GM23248 (cell line): Measurements from ENCODE around the gene RFXANK. TPM values are rescaled to one million over a fixed set of nuclear protein-coding genes. Genes with fewer than 3 reads are reported as not detected.

Experiments
- DNase-seq: peaks from one replicate; pipeline ENCODE4 v3.0.0-alpha.2; 2015
- H2AFZ ChIP-seq: fragments of 200-600 bp; sonication (generic); 2 replicates; pipeline ENCODE4 v1.6.1; 2016; ENCODE audit warnings: antibody characterized with exemption
- H3F3A ChIP-seq: fragments of 200-600 bp; sonication (generic); 2 replicates; pipeline ENCODE4 v1.6.1; 2016; ENCODE audit warnings: mild to moderate bottlenecking, antibody characterized with exemption, mixed run types; ENCODE audit not compliant: insufficient read depth
- H3K27ac ChIP-seq: fragments of 200-600 bp; sonication (generic); 2 replicates; pipeline ENCODE4 v1.5.1; 2016; ENCODE audit warnings: mild to moderate bottlenecking
- H3K27me3 ChIP-seq: fragments of 200-600 bp; sonication (generic); replicated peaks from 2 replicates; pipeline ENCODE4 v1.6.1; 2016; ENCODE audit warnings: mild to moderate bottlenecking; ENCODE audit not compliant: insufficient read depth
- H3K36me3 ChIP-seq: fragments of 200-600 bp; sonication (generic); 2 replicates; pipeline ENCODE4 v1.6.1; 2016; ENCODE audit warnings: low read depth, mild to moderate bottlenecking
- H3K4me1 ChIP-seq: fragments of 200-600 bp; sonication (generic); 2 replicates; pipeline ENCODE4 v1.6.1; 2016; ENCODE audit warnings: mild to moderate bottlenecking; ENCODE audit not compliant: insufficient read depth
- H3K4me2 ChIP-seq: fragments of 200-600 bp; sonication (generic); one replicate; pipeline ENCODE4 v1.6.1; 2016; ENCODE audit warnings: mild to moderate bottlenecking; ENCODE audit not compliant: unreplicated experiment
- H3K4me3 ChIP-seq: fragments of 200-600 bp; sonication (generic); 2 replicates; pipeline ENCODE4 v1.5.1; 2016; ENCODE audit warnings: mild to moderate bottlenecking
- H3K79me2 ChIP-seq: fragments of 200-600 bp; sonication (generic); 2 replicates; pipeline ENCODE4 v1.6.1; 2016; ENCODE audit warnings: mild to moderate bottlenecking; ENCODE audit not compliant: insufficient read depth
- H3K9ac ChIP-seq: fragments of 200-600 bp; sonication (generic); 2 replicates; pipeline ENCODE4 v1.6.1; 2016; ENCODE audit warnings: mild to moderate bottlenecking
- H3K9me2 ChIP-seq: fragments of 200-600 bp; sonication (generic); 2 replicates; pipeline ENCODE4 v1.6.1; 2016; ENCODE audit warnings: mixed run types, mild to moderate bottlenecking, moderate library complexity; ENCODE audit not compliant: insufficient read depth
- H3K9me3 ChIP-seq: fragments of 200-600 bp; sonication (generic); one replicate; pipeline ENCODE4 v1.6.1; 2017; ENCODE audit warnings: low read depth
- H4K20me1 ChIP-seq: fragments of 200-600 bp; sonication (generic); 2 replicates; pipeline ENCODE4 v1.6.0; 2016; ENCODE audit not compliant: insufficient read depth
- EZH2 ChIP-seq: fragments of 200-600 bp; sonication (generic); IDR thresholded peaks from 2 replicates; pipeline ENCODE4 v1.6.1; 2018; ENCODE audit warnings: antibody characterized with exemption, mild to moderate bottlenecking; ENCODE audit not compliant: insufficient read depth, poor library complexity, severe bottlenecking
- EZH2phosphoT487 ChIP-seq: fragments of 200-600 bp; sonication (generic); IDR thresholded peaks from 2 replicates; pipeline ENCODE4 v1.6.1; 2018; ENCODE audit warnings: antibody characterized with exemption, moderate library complexity, mild to moderate bottlenecking, low read depth; ENCODE audit not compliant: insufficient read depth
- WGBS, 2 experiments: methylation state at CpG; one replicate each; pipeline ENCODE4 v1.1.6; 2015 to 2017; ENCODE audit warnings: low lambda C conversion rate in 2 of 2, low coverage in 1 of 2; ENCODE audit errors: missing lambda C conversion rate in 2 of 2; 5-methylcytosine and 5-hydroxymethylcytosine counted together
- in situ Hi-C: fragments of 300-500 bp; cut with MboI; formaldehyde crosslinking; loops from 2 replicates; pipeline ENCODE4 v1.15.0; 2020
- polyA plus RNA-seq: library from polyadenylated mRNA; unstranded; fragments of >200 nt; fragmentation: Nextera tagmentation; extraction: Ambion mirVana; gene quantifications from 2 replicates; pipeline ENCODE4 v1.2.1, GENCODE V29; 2016
- total RNA-seq: library from RNA; depleted of rRNA; stranded (reverse); fragments of >200 nt; shearing (Covaris generic); gene quantifications from 2 replicates; pipeline ENCODE4 v1.2.3, GENCODE V29; 2014

The RFXANK gene
- total and polyA plus RNA-seq, 2 experiments from 2014 or later, result 42.6 to 44.5 TPM

DNA sequence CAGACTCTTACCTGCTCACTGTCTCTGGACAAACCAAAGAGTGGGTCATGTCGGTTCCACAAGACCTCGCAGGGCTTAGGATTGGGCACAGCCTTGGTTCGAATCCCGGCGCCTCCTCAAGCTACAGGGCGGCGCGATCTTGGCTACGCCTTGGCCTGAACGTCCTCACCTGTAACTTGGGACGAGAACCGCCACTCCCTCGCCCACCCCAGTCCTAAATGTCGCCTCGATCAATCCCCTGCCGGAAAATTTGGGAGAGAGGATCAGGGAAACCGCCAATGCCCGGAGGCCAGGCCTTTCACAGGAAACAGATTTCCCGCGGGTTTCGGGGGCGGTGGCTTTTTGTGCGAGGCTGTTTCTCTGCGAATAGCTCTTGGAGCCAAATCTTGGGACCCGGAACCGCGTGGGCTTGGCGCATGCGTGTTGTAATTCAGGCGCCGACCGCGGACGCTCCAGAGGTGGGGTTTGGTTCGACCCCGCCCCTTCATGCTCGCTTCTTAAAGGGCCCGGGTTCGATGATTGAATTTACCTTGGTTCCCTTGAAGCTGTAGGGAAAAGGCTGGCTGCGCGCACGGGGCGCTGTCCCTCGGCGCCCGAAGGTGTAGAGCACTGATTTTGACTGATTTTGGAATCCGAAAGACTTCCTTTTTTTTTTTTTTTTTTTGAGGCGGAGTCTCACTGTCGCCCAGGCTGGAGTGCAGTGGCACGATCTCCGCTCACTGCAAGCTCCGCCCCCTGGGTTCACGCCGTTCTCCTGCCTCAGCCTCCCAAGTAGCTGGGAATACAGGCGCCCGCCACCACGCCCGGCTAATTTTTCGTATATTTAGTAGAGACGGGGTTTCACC lies 11.2 kb downstream of the RFXANK start, which contains the start of gene NR2C2AP:
TSS of gene NR2C2AP (minus strand) at position 403 of the 845 bp plus-strand sequence. CDS start at position 49, 354 bp downstream.
- Histone ChIP-seq H3K4me3 (peak within 1 kb of the TSS; percentile 98), H3K9me3 (no peaks in the 10 kb centered on the region), H3F3A (0 out of 2 replicates have a peak, but pooled peaks cover 4% of the 10 kb centered on the region), H2AFZ (peak within 1 kb of the TSS; percentile 92), H3K27me3 (no peaks in the 10 kb centered on the region), H3K27ac (peak within 1 kb of the TSS; percentile 57), H3K9ac (peak within 1 kb of the TSS; percentile 87), H3K36me3 (no peaks in the 10 kb centered on the region), H3K4me1 (0 out of 2 replicates have a peak, but pooled peaks cover 6% of the 10 kb centered on the region), H4K20me1 (no peaks in the 10 kb centered on the region), H3K9me2 (no peaks in the 10 kb centered on the region), H3K4me2 (peak within 1 kb of the TSS; percentile 96), H3K79me2 (peaks cover 16% of the 10 kb centered on the region; the same call in 1 of the 2 replicates)
- in situ Hi-C loops, result no loop called here
- WGBS, 2 experiments, result 6% methylated on average over 55 to 59 of the region's 60 CpGs
- DNase-seq, result peak; percentile 94
- no peak for TF ChIP-seq EZH2
- no peak for TF ChIP-seq EZH2phosphoT487

GRCh38 chr19:19204181-19204580 lies 12.1 kb downstream of the RFXANK start:
- TF ChIP-seq EZH2 (no peak), EZH2phosphoT487 (no peak)
- no peak for DNase-seq
- Histone ChIP-seq H3F3A (0 out of 2 replicates have a peak, but pooled peaks cover 4% of the 10 kb centered on the region), H3K36me3 (no peaks in the 10 kb centered on the region), H2AFZ (no peak overlapping the region), H3K79me2 (peaks cover 16% of the 10 kb centered on the region; the same call in 1 of the 2 replicates), H4K20me1 (no peaks in the 10 kb centered on the region), H3K9ac (no peak overlapping the region), H3K4me2 (no peak overlapping the region), H3K27me3 (no peaks in the 10 kb centered on the region), H3K4me1 (0 out of 2 replicates have a peak, but pooled peaks cover 6% of the 10 kb centered on the region), H3K9me3 (no peaks in the 10 kb centered on the region), H3K9me2 (no peaks in the 10 kb centered on the region), H3K27ac (no peak overlapping the region), H3K4me3 (no peak overlapping the region)
- in situ Hi-C loops, result no loop called here
- 76 to 78% methylated on average over 13 of the region's 13 CpGs for WGBS, 2 experiments

DNA sequence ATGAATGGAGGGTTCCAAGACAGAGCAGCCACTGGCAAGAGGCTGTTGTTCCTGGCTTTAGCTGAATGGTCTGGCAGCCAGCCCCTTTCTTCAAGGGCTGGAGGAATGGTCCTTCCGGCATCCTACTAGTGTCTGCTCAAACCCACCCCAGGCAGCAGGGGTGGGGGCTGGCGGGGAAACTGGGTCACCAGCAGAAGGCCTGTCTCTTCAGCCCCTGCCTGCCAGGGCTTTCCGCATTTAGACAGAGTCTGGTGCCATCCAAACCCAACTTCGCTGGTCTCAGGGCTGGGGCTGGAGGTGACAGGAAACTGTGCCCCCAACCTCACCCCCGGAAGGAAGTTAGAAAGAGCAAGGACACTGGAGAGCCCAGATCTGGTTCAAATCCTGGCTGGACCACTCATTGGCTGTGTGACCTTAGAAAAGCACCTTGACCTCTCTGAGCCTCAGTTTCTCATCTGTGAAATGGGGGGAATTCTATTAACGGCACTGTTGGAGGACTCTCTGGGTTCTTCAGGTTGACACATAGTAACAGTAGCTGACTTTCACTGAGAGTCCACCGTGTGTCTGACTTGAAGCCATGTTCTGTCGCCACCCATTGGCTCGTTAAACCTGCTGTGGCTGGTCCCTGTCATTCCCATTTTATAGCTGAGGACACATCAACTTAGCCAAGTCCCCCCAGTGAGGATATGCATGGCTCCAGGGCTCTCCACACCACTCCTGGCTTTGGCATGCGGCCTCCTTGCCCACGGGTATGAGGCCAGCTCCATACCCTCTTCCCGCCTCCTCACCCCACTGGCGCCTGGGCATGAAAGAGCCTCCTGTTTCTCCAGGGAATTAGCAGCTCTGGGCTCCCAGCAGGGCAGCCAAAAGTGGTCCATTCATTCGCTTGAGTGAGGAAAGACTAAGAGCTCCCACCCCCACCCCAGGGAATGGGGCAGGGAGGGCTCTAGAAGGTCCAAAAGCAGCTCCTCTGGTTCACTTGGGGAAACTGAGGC lies 13.7 kb downstream of the RFXANK start:
- Histone ChIP-seq H3K9me2 (no peaks in the 10 kb centered on the region), H3K9ac (no peak overlapping the region), H3K27me3 (no peaks in the 10 kb centered on the region), H3K9me3 (no peaks in the 10 kb centered on the region), H3K4me3 (no peak overlapping the region), H2AFZ (no peak overlapping the region), H3K27ac (no peak overlapping the region), H3K36me3 (no peaks in the 10 kb centered on the region), H4K20me1 (no peaks in the 10 kb centered on the region), H3F3A (0 out of 2 replicates have a peak, but pooled peaks cover 4% of the 10 kb centered on the region), H3K79me2 (peaks cover 16% of the 10 kb centered on the region; the same call in 1 of the 2 replicates), H3K4me2 (no peak overlapping the region), H3K4me1 (0 out of 2 replicates have a peak, but pooled peaks cover 6% of the 10 kb centered on the region)
- no peak for TF ChIP-seq EZH2
- TF ChIP-seq EZH2phosphoT487, result no peak
- WGBS, 2 experiments, result 36 to 42% methylated on average over 14 of the region's 14 CpGs
- no peak for DNase-seq
- in situ Hi-C loops, result no loop called here

DNA sequence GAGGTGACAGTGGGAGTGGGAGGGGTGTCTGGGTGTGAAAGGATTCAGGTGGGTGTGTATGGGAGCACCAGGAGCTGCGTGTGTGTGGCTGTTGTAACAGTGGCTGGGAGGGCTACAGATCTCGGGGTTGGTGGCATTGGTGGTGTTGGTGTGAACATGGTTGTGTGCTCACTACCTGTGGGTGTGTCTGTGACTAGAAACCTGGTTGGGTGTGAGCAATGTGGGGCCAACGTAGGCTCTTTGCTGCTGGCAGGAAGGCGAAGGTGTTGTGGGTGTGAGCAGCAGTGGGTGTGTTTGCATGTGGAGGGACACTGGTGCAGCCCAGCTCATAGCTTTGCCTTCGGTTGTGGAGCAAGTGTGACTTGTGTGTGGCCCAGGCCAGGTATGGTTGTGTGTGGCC lies 14.9 kb downstream of the RFXANK start:
- WGBS, 2 experiments, result 45 to 47% methylated on average over 5 of the region's 5 CpGs
- in situ Hi-C loops, result no loop called here
- Histone ChIP-seq H3K9me2 (no peaks in the 10 kb centered on the region), H3K9ac (no peak overlapping the region), H3F3A (no peaks in the 10 kb centered on the region), H3K4me2 (no peak overlapping the region), H3K4me3 (no peak overlapping the region), H3K79me2 (0 out of 2 replicates have a peak, but pooled peaks cover 7% of the 10 kb centered on the region), H3K27ac (no peak overlapping the region), H3K4me1 (0 out of 2 replicates have a peak, but pooled peaks cover 6% of the 10 kb centered on the region), H3K9me3 (no peaks in the 10 kb centered on the region), H3K36me3 (no peaks in the 10 kb centered on the region), H3K27me3 (peaks cover 8% of the 10 kb centered on the region), H4K20me1 (no peaks in the 10 kb centered on the region), H2AFZ (no peak overlapping the region)
- DNase-seq, result no peak
- no peak for TF ChIP-seq EZH2
- TF ChIP-seq EZH2phosphoT487, result no peak
